Central memory CD8-positive, alpha-beta T cell (primary cell): ENCODE results near the gene CAMTA1.

Experiments used
- ATAC-seq: fragments of 150-1000 bp; cut with Tn5 transposase; replicated peaks from 2 replicates; pipeline ENCODE4 v1.10.0; 2022; ENCODE audit warnings: mild to moderate bottlenecking, moderate FRiP score, moderate number of reproducible peaks; ENCODE audit not compliant: poor library complexity, severe bottlenecking; ENCODE audit errors: extremely low read depth
- DNase-seq, 2 donors: peaks; one replicate each; pipeline ENCODE4 v3.0.0; 2021; ENCODE audit warnings: low spot score in 2 of 2
- H3K27ac Mint-ChIP-seq: one replicate; pipeline ENCODE4 v1.8.0; 2022; ENCODE audit warnings: low read depth, mild to moderate bottlenecking, moderate library complexity, mixed read lengths
- H3K27me3 Mint-ChIP-seq: one replicate; pipeline ENCODE4 v1.8.0; 2022; ENCODE audit warnings: mixed read lengths
- H3K36me3 Mint-ChIP-seq: one replicate; pipeline ENCODE4 v1.8.0; 2022; ENCODE audit warnings: mild to moderate bottlenecking, moderate library complexity, mixed read lengths; ENCODE audit not compliant: insufficient read depth
- H3K4me1 Mint-ChIP-seq: one replicate; pipeline ENCODE4 v1.8.0; 2022; ENCODE audit warnings: mixed read lengths
- H3K4me3 Mint-ChIP-seq: one replicate; pipeline ENCODE4 v1.8.0; 2022; ENCODE audit warnings: mild to moderate bottlenecking, moderate library complexity, mixed read lengths
- H3K9me3 Mint-ChIP-seq: one replicate; pipeline ENCODE4 v1.8.0; 2022; ENCODE audit warnings: mixed read lengths

The CAMTA1 gene

GRCh38 chr1:7043719-7044535 lies 258.7 kb downstream of the CAMTA1 start:
- Mint-ChIP-seq H3K9me3 (peaks cover 9% of the 10 kb centered on the region), H3K4me1 (no peaks in the 10 kb centered on the region), H3K36me3 (no peaks in the 10 kb centered on the region), H3K4me3 (no peak overlapping the region), H3K27ac (no peak overlapping the region), H3K27me3 (peaks cover 46% of the 10 kb centered on the region)
- DNase-seq: no peak
- no peak for ATAC-seq

- ATAC-seq: no peak
- no peak overlapping the region for H3K27ac Mint-ChIP-seq
- H3K27me3 Mint-ChIP-seq: peaks cover 60% of the 10 kb centered on the region
- no peaks in the 10 kb centered on the region for H3K36me3 Mint-ChIP-seq
- no peaks in the 10 kb centered on the region for H3K4me1 Mint-ChIP-seq
- peaks cover 9% of the 10 kb centered on the region for H3K9me3 Mint-ChIP-seq
- H3K4me3 Mint-ChIP-seq: no peak overlapping the region
- DNase-seq: no peak
Measured at GRCh38 chr1:7045897-7046296, 260.6 kb downstream of the CAMTA1 start.

- no peak overlapping the region for H3K4me3 Mint-ChIP-seq
- ATAC-seq: no peak
- no peaks in the 10 kb centered on the region for H3K36me3 Mint-ChIP-seq
- peaks cover 9% of the 10 kb centered on the region for H3K9me3 Mint-ChIP-seq
- no peak for DNase-seq
- H3K4me1 Mint-ChIP-seq: no peaks in the 10 kb centered on the region
- H3K27ac Mint-ChIP-seq: no peak overlapping the region
- peaks cover 58% of the 10 kb centered on the region for H3K27me3 Mint-ChIP-seq
Measured at GRCh38 chr1:7046314-7046713, 261.1 kb downstream of the CAMTA1 start.

- DNase-seq (no peak), ATAC-seq (no peak)
- H3K9me3 Mint-ChIP-seq: peaks cover 9% of the 10 kb centered on the region
- H3K4me1 Mint-ChIP-seq: no peaks in the 10 kb centered on the region
- H3K27ac Mint-ChIP-seq: no peak overlapping the region
- no peak overlapping the region for H3K4me3 Mint-ChIP-seq
- H3K36me3 Mint-ChIP-seq: no peaks in the 10 kb centered on the region
- H3K27me3 Mint-ChIP-seq: peaks cover 52% of the 10 kb centered on the region
Measured at GRCh38 chr1:7046891-7047290, 261.6 kb downstream of the CAMTA1 start.

- ATAC-seq: no peak
- H3K4me1 Mint-ChIP-seq: no peaks in the 10 kb centered on the region
- H3K9me3 Mint-ChIP-seq: peaks cover 9% of the 10 kb centered on the region
- DNase-seq: no peak
- H3K27ac Mint-ChIP-seq: no peak overlapping the region
- no peaks in the 10 kb centered on the region for H3K36me3 Mint-ChIP-seq
- H3K27me3 Mint-ChIP-seq: peaks cover 54% of the 10 kb centered on the region
- no peak overlapping the region for H3K4me3 Mint-ChIP-seq
Measured at GRCh38 chr1:7047866-7048265, 262.6 kb downstream of the CAMTA1 start.

- no peak overlapping the region for H3K27ac Mint-ChIP-seq
- peaks cover 59% of the 10 kb centered on the region for H3K27me3 Mint-ChIP-seq
- peaks cover 9% of the 10 kb centered on the region for H3K9me3 Mint-ChIP-seq
- DNase-seq: no peak
- no peaks in the 10 kb centered on the region for H3K36me3 Mint-ChIP-seq
- no peak overlapping the region for H3K4me3 Mint-ChIP-seq
- ATAC-seq: no peak
- no peaks in the 10 kb centered on the region for H3K4me1 Mint-ChIP-seq
Measured at GRCh38 chr1:7048395-7048794, 263.1 kb downstream of the CAMTA1 start.

GRCh38 chr1:7049913-7050625 lies 264.8 kb downstream of the CAMTA1 start:
- Mint-ChIP-seq H3K27ac (no peak overlapping the region), H3K27me3 (peaks cover 68% of the 10 kb centered on the region), H3K36me3 (no peaks in the 10 kb centered on the region), H3K4me1 (no peaks in the 10 kb centered on the region), H3K9me3 (peaks cover 9% of the 10 kb centered on the region), H3K4me3 (no peak overlapping the region)
- no peak for DNase-seq
- ATAC-seq: no peak

- H3K27ac Mint-ChIP-seq: no peak overlapping the region
- DNase-seq (no peak), ATAC-seq (no peak)
- H3K4me3 Mint-ChIP-seq: no peak overlapping the region
- no peaks in the 10 kb centered on the region for H3K36me3 Mint-ChIP-seq
- H3K27me3 Mint-ChIP-seq: peaks cover 71% of the 10 kb centered on the region
- H3K9me3 Mint-ChIP-seq: peaks cover 9% of the 10 kb centered on the region
- H3K4me1 Mint-ChIP-seq: no peaks in the 10 kb centered on the region
Measured at GRCh38 chr1:7050751-7051665, 265.8 kb downstream of the CAMTA1 start.

- H3K4me3 Mint-ChIP-seq: no peak overlapping the region
- H3K36me3 Mint-ChIP-seq: no peaks in the 10 kb centered on the region
- no peaks in the 10 kb centered on the region for H3K4me1 Mint-ChIP-seq
- no peak overlapping the region for H3K27ac Mint-ChIP-seq
- no peaks in the 10 kb centered on the region for H3K9me3 Mint-ChIP-seq
- no peak for DNase-seq
- peaks cover 75% of the 10 kb centered on the region for H3K27me3 Mint-ChIP-seq
- ATAC-seq: no peak
Measured at GRCh38 chr1:7052701-7053100, 267.4 kb downstream of the CAMTA1 start.

GRCh38 chr1:7060745-7061144 lies 275.5 kb downstream of the CAMTA1 start:
- Mint-ChIP-seq H3K4me3 (no peak overlapping the region), H3K4me1 (no peaks in the 10 kb centered on the region), H3K27me3 (peaks cover 31% of the 10 kb centered on the region), H3K27ac (no peak overlapping the region), H3K9me3 (no peaks in the 10 kb centered on the region), H3K36me3 (no peaks in the 10 kb centered on the region)
- DNase-seq: no peak
- ATAC-seq: no peak

GRCh38 chr1:7062346-7063061 lies 277.2 kb downstream of the CAMTA1 start:
- H3K4me3 Mint-ChIP-seq: no peak overlapping the region
- H3K4me1 Mint-ChIP-seq: no peaks in the 10 kb centered on the region
- H3K9me3 Mint-ChIP-seq: no peaks in the 10 kb centered on the region
- no peak overlapping the region for H3K27ac Mint-ChIP-seq
- DNase-seq (no peak), ATAC-seq (no peak)
- no peaks in the 10 kb centered on the region for H3K36me3 Mint-ChIP-seq
- peaks cover 18% of the 10 kb centered on the region for H3K27me3 Mint-ChIP-seq

- ATAC-seq: no peak
- H3K4me1 Mint-ChIP-seq: no peaks in the 10 kb centered on the region
- H3K9me3 Mint-ChIP-seq: no peaks in the 10 kb centered on the region
- DNase-seq: no peak
- no peak overlapping the region for H3K4me3 Mint-ChIP-seq
- H3K36me3 Mint-ChIP-seq: no peaks in the 10 kb centered on the region
- H3K27me3 Mint-ChIP-seq: peaks cover 13% of the 10 kb centered on the region
- H3K27ac Mint-ChIP-seq: no peak overlapping the region
Measured at GRCh38 chr1:7063981-7064380, 278.7 kb downstream of the CAMTA1 start.
